ENCODE data around the gene CHMP6. TPM values are rescaled to one million over a fixed set of nuclear protein-coding genes. Genes with fewer than 3 reads are reported as not detected.
A peak's percentile ranks its signal among the peaks of the same experiment; 100 is the strongest.

Gene CHMP6
- total RNA-seq, 1 experiment from 2014 or later, result 17.4 TPM

GRCh38 chr17:81002409-81003361 lies 11.0 kb downstream of the CHMP6 start:
- no peaks in the 10 kb centered on the region for H3F3A ChIP-seq (ENCODE audit: insufficient read depth, low read depth)
- H3K4me2 ChIP-seq, result no peak overlapping the region
- BruUV-seq (replicated peaks), result TSS peak; percentile 24
- H3K4me1 ChIP-seq (replicated peaks; ENCODE audit: insufficient read depth), result no peaks in the 10 kb centered on the region
- no peak overlapping the region for H2AFZ ChIP-seq
- H3K27me3 ChIP-seq (ENCODE audit: insufficient read depth, low read depth), result no peaks in the 10 kb centered on the region
- H3K4me3 ChIP-seq, result no peak overlapping the region
- intact Hi-C loops (cut with micrococcal nuclease; ENCODE audit: unreplicated experiment), result loop anchor here (5.0 kb wide), 1 partner anchor 220 kb away; the partner anchor contains the start of gene CEP131
- H3K9me2 ChIP-seq (ENCODE audit: insufficient read depth), result no peaks in the 10 kb centered on the region
- H3K9me3 ChIP-seq (ENCODE audit: insufficient read depth, low read depth), result no peaks in the 10 kb centered on the region
- DNase-seq, result peak in 1 of 2 experiments; percentile 45
- POLR2A ChIA-PET (ENCODE audit: unreplicated experiment), result no interaction called here
- no peaks in the 10 kb centered on the region for H4K20me1 ChIP-seq (ENCODE audit: insufficient read depth)
- no peak overlapping the region for H3K27ac ChIP-seq
- H3K79me2 ChIP-seq (ENCODE audit: low read depth), result no peaks in the 10 kb centered on the region
- CTCF ChIA-PET, result no interaction called here
- no peaks in the 10 kb centered on the region for H3K36me3 ChIP-seq (ENCODE audit: low read depth)
- TF ChIP-seq CTCF (conservative IDR thresholded peaks at IDR 0.05), result no peak
- TF ChIP-seq EZH2 (IDR thresholded peaks at IDR 0.05; ENCODE audit: low read depth), result no peak

DNA sequence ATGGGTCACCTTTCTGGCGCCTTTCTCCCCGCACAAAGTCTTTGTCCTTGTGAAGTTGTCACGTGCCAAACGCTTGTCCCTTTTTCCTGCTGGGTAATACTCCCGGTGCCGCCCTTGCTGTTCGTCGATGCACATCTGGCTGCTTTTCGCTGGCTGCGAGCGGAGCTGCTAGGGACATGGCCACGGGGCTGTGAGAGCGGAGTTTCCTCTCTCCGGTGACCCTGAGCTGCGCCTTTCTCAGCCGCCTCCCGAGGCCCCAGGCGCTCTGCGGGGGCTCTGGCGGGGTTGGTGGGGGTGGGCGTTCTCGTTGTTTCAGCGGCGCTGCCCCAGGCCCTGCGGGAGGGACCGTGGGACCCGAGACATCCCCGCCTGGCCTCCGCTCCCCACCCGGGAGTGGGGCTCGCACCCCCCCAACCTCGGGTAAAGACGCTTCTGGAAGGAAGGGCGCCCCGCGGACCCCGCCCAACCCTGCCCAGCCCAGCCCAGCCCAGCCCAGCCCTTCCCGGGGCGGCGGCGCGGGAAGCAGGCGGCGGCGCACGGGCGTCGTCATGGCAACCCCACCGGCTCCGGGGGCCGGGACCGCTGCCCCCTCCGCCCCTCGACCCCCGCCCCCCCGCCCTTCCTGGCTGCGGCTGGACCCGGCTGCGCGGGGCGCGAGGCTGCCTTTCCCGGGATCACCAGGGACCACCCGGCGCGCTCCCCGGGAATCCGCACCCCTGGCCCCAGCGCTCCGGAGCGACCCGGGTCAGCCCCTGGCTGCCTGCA lies 12.3 kb downstream of the CHMP6 start:
- DNase-seq, result no peak
- Histone ChIP-seq H3F3A (ENCODE audit: insufficient read depth, low read depth) (no peaks in the 10 kb centered on the region), H3K36me3 (ENCODE audit: low read depth) (no peaks in the 10 kb centered on the region), H3K9me2 (ENCODE audit: insufficient read depth) (no peaks in the 10 kb centered on the region), H3K4me1 (replicated peaks; ENCODE audit: insufficient read depth) (no peaks in the 10 kb centered on the region), H2AFZ (no peak overlapping the region), H3K79me2 (ENCODE audit: low read depth) (no peaks in the 10 kb centered on the region), H3K27me3 (ENCODE audit: insufficient read depth, low read depth) (peaks cover 4% of the 10 kb centered on the region; the same call in 1 of the 2 replicates), H3K4me2 (no peak overlapping the region), H4K20me1 (ENCODE audit: insufficient read depth) (no peaks in the 10 kb centered on the region), H3K27ac (no peak overlapping the region), H3K9me3 (ENCODE audit: insufficient read depth, low read depth) (no peaks in the 10 kb centered on the region), H3K4me3 (no peak overlapping the region)
- ChIA-PET CTCF (no interaction called here), POLR2A (ENCODE audit: unreplicated experiment) (no interaction called here)
- TF ChIP-seq CTCF (conservative IDR thresholded peaks at IDR 0.05) (no peak), EZH2 (IDR thresholded peaks at IDR 0.05; ENCODE audit: low read depth) (no peak)
- intact Hi-C loops (cut with micrococcal nuclease; ENCODE audit: unreplicated experiment), result loop anchor here (5.0 kb wide), 1 partner anchor 218 kb away; the partner anchor contains the start of gene CEP131
- no TSS peak for BruUV-seq (replicated peaks)

DNA sequence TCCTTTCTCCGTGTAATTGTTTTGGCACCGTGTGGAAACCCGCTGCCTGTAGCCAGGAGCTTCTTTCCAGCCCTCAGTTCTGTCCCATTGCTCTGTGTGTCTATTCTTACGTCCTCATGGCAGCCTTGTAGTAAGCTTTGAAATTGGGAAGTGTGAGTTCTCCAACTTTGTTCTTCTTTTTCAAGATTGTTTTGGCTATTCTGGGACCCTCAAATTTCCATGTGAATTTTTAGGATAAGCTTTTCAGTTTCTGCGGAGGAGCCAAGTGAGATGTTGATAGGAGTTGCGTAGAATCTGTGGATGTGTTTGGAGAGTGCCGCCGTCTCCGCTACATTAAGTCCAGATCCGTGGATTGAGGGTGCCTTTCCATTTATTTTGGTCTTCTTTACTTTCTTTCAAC lies 15.2 kb downstream of the CHMP6 start:
- ChIA-PET POLR2A (ENCODE audit: unreplicated experiment) (no interaction called here), CTCF (interaction anchor here (0.5 kb wide), 1 partner anchor 184 kb away, joined by 3 read pairs; no protein-coding TSS in a partner anchor)
- BruUV-seq (replicated peaks), result no TSS peak

More for the DNA sequence above, 15.2 kb downstream of the CHMP6 start:
- Histone ChIP-seq H2AFZ (no peak overlapping the region), H3K36me3 (ENCODE audit: low read depth) (no peaks in the 10 kb centered on the region), H3K9me2 (ENCODE audit: insufficient read depth) (no peaks in the 10 kb centered on the region), H3F3A (ENCODE audit: insufficient read depth, low read depth) (no peaks in the 10 kb centered on the region), H3K4me1 (replicated peaks; ENCODE audit: insufficient read depth) (no peaks in the 10 kb centered on the region), H4K20me1 (ENCODE audit: insufficient read depth) (no peaks in the 10 kb centered on the region), H3K79me2 (ENCODE audit: low read depth) (no peaks in the 10 kb centered on the region), H3K4me3 (no peak overlapping the region), H3K27ac (no peak overlapping the region), H3K9me3 (ENCODE audit: insufficient read depth, low read depth) (no peaks in the 10 kb centered on the region), H3K27me3 (ENCODE audit: insufficient read depth, low read depth) (peaks cover 4% of the 10 kb centered on the region; the same call in 1 of the 2 replicates), H3K4me2 (no peak overlapping the region)
- no peak for DNase-seq
- intact Hi-C loops (cut with micrococcal nuclease; ENCODE audit: unreplicated experiment), result no loop called here
- no peak for TF ChIP-seq EZH2 (IDR thresholded peaks at IDR 0.05; ENCODE audit: low read depth)
- no peak for TF ChIP-seq CTCF (conservative IDR thresholded peaks at IDR 0.05)

Measured in PC-9 (cell line).